Measurements from ENCODE around the gene RPLP2.
A peak's percentile ranks its signal among the peaks of the same experiment; 100 is the strongest.

Gene RPLP2

GRCh38 chr11:803770-804598, 5.8 kb upstream of the RPLP2 start:
- no peak for DNase-seq (ENCODE audit: low spot score in 2 of 2)
- peaks cover 12% of the 10 kb centered on the region for H3K4me1 Mint-ChIP-seq
- H3K4me3 Mint-ChIP-seq = peak overlapping the region; percentile 74
- H3K36me3 Mint-ChIP-seq = peaks cover under 1% of the 10 kb centered on the region
- H3K27ac Mint-ChIP-seq = peak overlapping the region; percentile 23
- ATAC-seq = no peak
- no peaks in the 10 kb centered on the region for H3K9me3 Mint-ChIP-seq

GRCh38 chr11:804599-804964, 5.2 kb upstream of the RPLP2 start:
- ATAC-seq = no peak
- H3K36me3 Mint-ChIP-seq = peaks cover 7% of the 10 kb centered on the region
- H3K4me3 Mint-ChIP-seq = peak overlapping the region; percentile 74
- peak overlapping the region; percentile 23 for H3K27ac Mint-ChIP-seq
- no peaks in the 10 kb centered on the region for H3K9me3 Mint-ChIP-seq
- H3K4me1 Mint-ChIP-seq = peaks cover 12% of the 10 kb centered on the region
- DNase-seq (ENCODE audit: low spot score in 2 of 2) = no peak

DNA sequence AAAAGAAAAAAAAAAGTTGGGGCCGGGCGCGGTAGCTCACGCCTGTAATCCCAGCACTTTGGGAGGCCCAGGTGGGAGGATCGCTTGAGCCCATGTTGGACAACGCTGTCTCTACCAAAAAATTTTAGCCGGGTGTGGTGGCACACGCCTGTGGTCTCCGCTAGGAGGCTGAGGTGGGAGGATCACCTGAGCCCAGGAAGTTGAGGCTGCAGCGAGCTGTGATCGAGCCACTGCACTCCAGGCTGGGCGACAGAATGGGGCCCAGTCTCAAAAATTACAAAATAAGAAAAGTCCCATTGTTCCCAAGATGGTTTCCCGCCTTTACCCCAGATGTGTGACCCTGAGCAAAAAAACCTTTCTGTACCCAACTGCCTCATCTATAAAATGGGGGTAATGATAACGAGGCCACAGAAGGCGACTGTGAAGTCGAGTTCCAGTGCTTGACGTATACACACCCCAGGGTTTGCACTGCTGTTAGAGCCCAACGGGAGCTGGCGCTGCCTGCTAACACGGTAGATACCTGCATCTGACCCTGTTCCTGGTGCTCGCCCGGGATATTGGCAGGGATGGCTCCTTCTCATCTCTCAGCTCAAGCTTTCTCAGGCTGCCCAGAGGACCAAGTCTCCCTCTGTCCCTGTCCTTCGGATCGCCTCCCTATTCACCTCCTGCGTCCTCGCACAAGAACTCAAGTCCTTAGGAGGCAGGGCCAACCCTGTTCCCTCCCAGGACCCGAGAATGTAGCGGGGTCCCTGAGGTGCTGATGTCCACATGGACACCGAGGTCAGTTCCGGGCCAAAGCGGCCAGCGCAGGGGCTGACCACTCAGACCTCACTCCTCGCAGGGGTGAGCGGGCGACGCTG, 1.1 kb upstream of the RPLP2 start:
- peaks cover 47% of the 10 kb centered on the region for H3K36me3 Mint-ChIP-seq
- peak overlapping the region; percentile 97 for H3K27ac Mint-ChIP-seq
- no peaks in the 10 kb centered on the region for H3K9me3 Mint-ChIP-seq
- DNase-seq (ENCODE audit: low spot score in 2 of 2) (no peak), ATAC-seq (no peak)
- peak overlapping the region; percentile 91 for H3K4me3 Mint-ChIP-seq
- H3K4me1 Mint-ChIP-seq = peaks cover 36% of the 10 kb centered on the region

GRCh38 chr11:810040-810567, 337 bp downstream of the RPLP2 start:
- ATAC-seq (peak; percentile 2), DNase-seq (ENCODE audit: low spot score in 2 of 2) (no peak)
- Mint-ChIP-seq H3K27ac (peak overlapping the region; percentile 97), H3K4me1 (peaks cover 30% of the 10 kb centered on the region), H3K36me3 (peaks cover 62% of the 10 kb centered on the region), H3K9me3 (no peaks in the 10 kb centered on the region), H3K4me3 (peak overlapping the region; percentile 91)

- Mint-ChIP-seq H3K27ac (peak overlapping the region; percentile 97), H3K36me3 (peaks cover 67% of the 10 kb centered on the region), H3K4me3 (peak overlapping the region; percentile 91), H3K4me1 (peaks cover 30% of the 10 kb centered on the region), H3K9me3 (no peaks in the 10 kb centered on the region)
- no peak for ATAC-seq
- no peak for DNase-seq (ENCODE audit: low spot score in 2 of 2)
Observed at GRCh38 chr11:811446-812245, 1.9 kb downstream of the RPLP2 start.

- ATAC-seq (no peak), DNase-seq (ENCODE audit: low spot score in 2 of 2) (no peak)
- Mint-ChIP-seq H3K4me1 (peaks cover 30% of the 10 kb centered on the region), H3K27ac (peak overlapping the region; percentile 97), H3K9me3 (no peaks in the 10 kb centered on the region), H3K36me3 (peaks cover 67% of the 10 kb centered on the region), H3K4me3 (peak overlapping the region; percentile 91)
Observed at GRCh38 chr11:812390-812789, 2.6 kb downstream of the RPLP2 start.

DNA sequence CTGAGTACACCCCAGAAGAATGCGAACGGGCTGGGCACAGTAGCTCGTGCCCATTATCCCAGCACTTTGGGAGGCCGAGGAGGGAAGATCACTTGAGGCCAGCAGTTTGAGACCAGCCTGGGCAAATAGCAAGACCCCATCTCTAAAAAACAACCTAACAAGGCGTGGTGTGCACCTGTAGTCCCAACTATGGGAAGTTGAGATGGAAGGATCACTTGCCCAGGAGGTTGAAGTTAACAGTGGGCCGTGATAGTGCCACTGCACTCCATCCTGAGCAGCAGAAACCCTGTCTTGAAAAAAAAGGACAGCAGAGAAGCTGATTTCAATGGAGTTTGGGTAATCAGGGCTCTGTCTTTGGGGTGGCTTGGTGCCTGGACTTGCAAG, 3.3 kb downstream of the RPLP2 start:
- peaks cover 25% of the 10 kb centered on the region for H3K4me1 Mint-ChIP-seq
- H3K4me3 Mint-ChIP-seq = no peak overlapping the region
- H3K36me3 Mint-ChIP-seq = peaks cover 67% of the 10 kb centered on the region
- DNase-seq (ENCODE audit: low spot score in 2 of 2) = no peak
- no peak for ATAC-seq
- no peaks in the 10 kb centered on the region for H3K9me3 Mint-ChIP-seq
- peak overlapping the region; percentile 97 for H3K27ac Mint-ChIP-seq

DNA sequence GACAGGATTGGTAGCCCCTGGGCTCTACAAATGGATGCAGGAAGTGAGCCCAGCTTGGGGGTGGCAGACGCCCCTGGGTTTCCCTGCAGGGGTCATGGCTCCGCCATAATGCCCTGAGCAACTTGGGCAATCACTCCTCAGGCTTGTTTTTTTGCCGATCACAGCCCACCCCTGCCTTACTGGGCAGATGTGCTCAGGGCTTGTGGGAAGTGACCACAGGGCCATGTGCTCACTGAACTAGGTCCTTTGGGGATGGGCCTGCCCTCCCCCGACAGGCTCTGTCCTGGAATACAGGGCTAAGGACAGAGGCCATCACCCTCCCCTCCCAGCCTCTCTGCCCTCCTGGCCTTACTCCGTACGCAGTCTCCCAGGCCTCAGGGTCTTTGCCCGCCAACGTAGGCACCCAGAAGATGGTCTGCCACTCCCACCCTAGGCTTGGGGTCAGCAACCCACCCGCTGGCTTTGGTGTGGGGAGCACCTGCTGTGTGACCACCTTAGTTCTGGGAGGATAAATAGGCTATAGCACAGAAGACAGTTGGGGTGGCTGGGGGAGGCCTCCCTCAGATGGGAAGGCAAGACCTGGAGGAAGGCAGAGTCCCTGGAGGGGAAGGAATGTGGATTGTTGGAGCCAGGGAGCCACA, 3.8 kb downstream of the RPLP2 start:
- no peaks in the 10 kb centered on the region for H3K9me3 Mint-ChIP-seq
- no peak for ATAC-seq
- H3K4me3 Mint-ChIP-seq = no peak overlapping the region
- peaks cover 67% of the 10 kb centered on the region for H3K36me3 Mint-ChIP-seq
- DNase-seq (ENCODE audit: low spot score in 2 of 2) = no peak
- H3K27ac Mint-ChIP-seq = peak overlapping the region; percentile 97
- peaks cover 26% of the 10 kb centered on the region for H3K4me1 Mint-ChIP-seq

DNA sequence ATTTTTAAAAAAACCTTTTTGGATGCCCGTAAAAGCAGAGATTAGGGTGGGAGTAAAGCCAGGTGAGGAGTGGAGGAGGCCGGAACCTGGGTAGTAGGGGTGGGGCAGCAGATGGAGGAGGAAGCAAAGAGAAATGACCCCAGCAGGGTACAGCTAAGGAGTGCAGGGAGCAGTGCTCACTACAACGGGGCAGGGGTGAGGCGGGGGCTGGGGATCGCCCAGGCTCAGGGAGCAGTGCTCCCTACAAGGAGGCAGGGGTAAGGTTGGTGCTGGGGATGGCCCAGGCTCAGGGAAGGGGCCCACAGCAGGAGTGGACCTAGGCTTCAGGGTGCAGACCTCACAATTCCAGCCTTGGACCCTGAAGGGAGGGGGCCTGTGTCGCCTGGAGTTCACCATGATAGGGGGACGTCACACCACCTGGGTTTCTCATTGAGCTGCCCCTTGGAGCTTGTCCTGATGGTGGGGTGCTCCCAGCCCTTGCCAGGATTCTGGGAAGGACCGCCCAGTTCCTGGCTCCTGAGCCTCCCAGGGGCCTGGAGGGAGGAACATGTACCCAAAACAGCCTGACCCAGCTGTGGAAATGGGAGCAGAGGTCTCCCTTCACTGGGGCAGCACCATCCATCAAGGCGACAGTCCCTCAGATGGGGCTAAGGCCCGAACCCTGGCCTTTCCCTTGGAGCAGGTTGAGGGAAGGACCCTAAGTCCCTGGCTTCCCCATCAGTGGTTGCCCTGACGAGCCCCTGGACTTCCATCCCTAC, 6.1 kb downstream of the RPLP2 start:
- ATAC-seq (no peak), DNase-seq (ENCODE audit: low spot score in 2 of 2) (no peak)
- Mint-ChIP-seq H3K9me3 (no peaks in the 10 kb centered on the region), H3K4me1 (peaks cover 29% of the 10 kb centered on the region), H3K36me3 (peaks cover 58% of the 10 kb centered on the region), H3K4me3 (no peak overlapping the region), H3K27ac (no peak overlapping the region)

DNA sequence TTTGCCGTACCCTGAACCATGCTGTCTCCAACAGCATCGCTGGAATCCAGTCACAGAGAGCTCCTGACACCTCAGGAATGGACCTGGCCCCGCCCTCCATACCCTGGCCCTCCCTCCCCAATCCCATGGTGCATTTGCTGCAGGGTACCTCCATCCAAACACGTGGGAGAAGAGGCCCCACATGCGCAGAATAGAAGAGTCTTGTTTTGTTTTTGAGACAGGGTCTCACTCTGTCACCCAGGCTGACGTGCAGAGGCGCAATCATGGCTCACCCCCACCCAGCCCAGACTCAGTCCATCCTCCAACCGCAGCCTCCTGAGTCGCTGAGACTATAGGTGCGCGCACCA, 6.6 kb downstream of the RPLP2 start:
- DNase-seq (ENCODE audit: low spot score in 2 of 2) (no peak), ATAC-seq (no peak)
- no peaks in the 10 kb centered on the region for H3K9me3 Mint-ChIP-seq
- peaks cover 57% of the 10 kb centered on the region for H3K36me3 Mint-ChIP-seq
- H3K27ac Mint-ChIP-seq = no peak overlapping the region
- H3K4me3 Mint-ChIP-seq = no peak overlapping the region
- H3K4me1 Mint-ChIP-seq = peaks cover 28% of the 10 kb centered on the region

- H3K4me3 Mint-ChIP-seq = peak within 1 kb of the TSS; percentile 76
- no peak for DNase-seq (ENCODE audit: low spot score in 2 of 2)
- ATAC-seq = no peak
- no peaks in the 10 kb centered on the region for H3K9me3 Mint-ChIP-seq
- H3K4me1 Mint-ChIP-seq = peaks cover 13% of the 10 kb centered on the region
- peaks cover 51% of the 10 kb centered on the region for H3K36me3 Mint-ChIP-seq
- peak within 1 kb of the TSS; percentile 83 for H3K27ac Mint-ChIP-seq
Observed at GRCh38 chr11:818396-819128, 8.8 kb downstream of the RPLP2 start, which contains the start of gene PNPLA2. TSS of gene PNPLA2 (plus strand) at chr11:818914. CDS start at chr11:819719, 805 bp downstream.

GRCh38 chr11:819129-819931, 9.6 kb downstream of the RPLP2 start:
- H3K36me3 Mint-ChIP-seq = peaks cover 44% of the 10 kb centered on the region
- DNase-seq (ENCODE audit: low spot score in 2 of 2) (peak; percentile 94 to 95), ATAC-seq (peak; percentile 81)
- peaks cover 13% of the 10 kb centered on the region for H3K4me1 Mint-ChIP-seq
- H3K9me3 Mint-ChIP-seq = no peaks in the 10 kb centered on the region
- peak overlapping the region; percentile 76 for H3K4me3 Mint-ChIP-seq
- peak overlapping the region; percentile 83 for H3K27ac Mint-ChIP-seq
